Spleen (tissue), 11 donors: ENCODE measurements around the gene GNGT2. TPM values are rescaled to one million over a fixed set of nuclear protein-coding genes. Genes with fewer than 3 reads are reported as not detected.
"Not testable (repeated sequence)": the region's sequence is repeated elsewhere in the genome, so short reads cannot be mapped to it uniquely, and the experiment has no call there.

Source experiments
- DNase-seq: peaks from one replicate; pipeline ENCODE4 v3.0.0-alpha.2; 2020
- H3K27ac ChIP-seq, 8 donors: fragments of 200-600 bp; sonication (generic) in 7 of 8; 1 replicate in 4 of 8; 2 replicates in 4 of 8; pipeline versions ENCODE4 v1.5.0 to v1.8.0; 2016 to 2021; ENCODE audit warnings: inconsistent platforms in 4 of 8, mild to moderate bottlenecking in 4 of 8, moderate library complexity in 1 of 8
- H3K27me3 ChIP-seq, 7 donors: fragments of 200-600 bp; sonication (generic) in 6 of 7; replicated peaks in 1 of 7; 1 replicate in 4 of 7; 2 replicates in 3 of 7; pipeline versions ENCODE4 v1.5.0 to v1.8.0; 2016 to 2021; ENCODE audit warnings: inconsistent platforms in 3 of 7, mild to moderate bottlenecking in 1 of 7
- H3K36me3 ChIP-seq, 6 donors: fragments of 200-600 bp; sonication (generic) in 5 of 6; 1 replicate in 4 of 6; 2 replicates in 2 of 6; pipeline versions ENCODE4 v1.5.0 to v1.8.0; 2016 to 2021; ENCODE audit warnings: inconsistent platforms in 2 of 6
- H3K4me1 ChIP-seq, 6 donors: fragments of 200-600 bp; sonication (generic) in 5 of 6; 1 replicate in 3 of 6; 2 replicates in 3 of 6; pipeline versions ENCODE4 v1.5.0 to v1.8.0; 2016 to 2021; ENCODE audit warnings: inconsistent platforms in 3 of 6
- H3K4me3 ChIP-seq, 8 donors: fragments of 200-600 bp; sonication (generic) in 7 of 8; 1 replicate in 4 of 8; 2 replicates in 4 of 8; pipeline versions ENCODE4 v1.5.0 to v1.8.0; 2016 to 2021; ENCODE audit warnings: inconsistent platforms in 4 of 8, mild to moderate bottlenecking in 4 of 8, moderate library complexity in 2 of 8
- H3K9me3 ChIP-seq, 8 donors: fragments of 200-600 bp; sonication (generic) in 7 of 8; 1 replicate in 4 of 8; 2 replicates in 4 of 8; pipeline versions ENCODE4 v1.5.0 to v1.8.0; 2016 to 2021; ENCODE audit warnings: inconsistent platforms in 4 of 8
- CTCF ChIP-seq, 11 experiments: fragments of 200-600 bp in 7 of 11; fragments of 450-650 bp in 4 of 11; sonication (generic) in 4 of 11; IDR thresholded peaks in 8 of 11; conservative IDR thresholded peaks in 3 of 11; 1 replicate in 7 of 11; 2 replicates in 4 of 11; pipeline versions ENCODE4 v1.4.0 to v1.8.0; 2016 to 2021; ENCODE audit warnings: antibody characterized with exemption in 11 of 11, inconsistent platforms in 4 of 11, mild to moderate bottlenecking in 1 of 11
- POLR2A ChIP-seq, 3 donors: fragments of 450-650 bp; IDR thresholded peaks; one replicate each; pipeline ENCODE4 v1.5.1; 2017; ENCODE audit warnings: antibody characterized with exemption in 3 of 3, mild to moderate bottlenecking in 1 of 3
- POLR2AphosphoS5 ChIP-seq, 3 donors: sonication (generic); formaldehyde crosslinking; IDR thresholded peaks; one replicate each; pipeline ENCODE4 v1.5.1; 2017; ENCODE audit warnings: antibody characterized with exemption in 3 of 3
- WGBS, 5 donors: extraction: QIAGEN DNeasy Blood & Tissue Kit in 3 of 5; methylation state at CpG; one replicate each; pipeline versions ENCODE4 v1.1.5 to v1.1.7; 2013 to 2018; 5-methylcytosine and 5-hydroxymethylcytosine counted together
- intact Hi-C: fragments of 100-400 bp; cut with DNase I; formaldehyde crosslinking; loops from one replicate; pipeline ENCODE4 v1.15.0; 2023; ENCODE audit warnings: low total_unique reads
- polyA plus RNA-seq, 3 donors: library from polyadenylated mRNA; stranded (reverse); fragments of 200-250 nt; gene quantifications; one replicate each; pipeline ENCODE4 v1.2.1, GENCODE V29; 2013
- total RNA-seq, 7 donors: library from RNA; depleted of rRNA in 3 of 7; stranded (reverse); fragments of >200 nt in 3 of 7; fragmentation: NEBNext Ultra II Directional in 4 of 7; extraction: Animal tissue kit (Norgen Biotek cat#: 25700) in 4 of 7; gene quantifications; one replicate each; pipeline versions ENCODE4 v1.1.0 to v1.2.1, GENCODE V29; 2016 to 2021
- donor health status: healthy with polysubstance abuse.
- donor health status: DM: no; HTN: no; CAD: no; lungs with moderate emphysema.
- donor health status: DM: no; HTN: no; CAD: no.
- donor health status: Bipolar disorder and iron deficiency.
- donor health status: healthy.
- donor health status: DM: no; HTN: no; CAD: no.
- donor health status: DM: yes; HTN: yes; CAD: no.

The GNGT2 gene
- total and polyA plus RNA-seq, 10 donors = 17.2 to 42.9 (median 22.6) TPM

- WGBS, 5 donors = 85 to 93% (median 88%) methylated on average over 7 of the region's 7 CpGs; no CpG with 5 or more reads in 1 of the 5 donors
- no peaks in the 10 kb centered on the region for H3K36me3 ChIP-seq
- no peak for DNase-seq
- TF ChIP-seq POLR2A (IDR thresholded peaks at IDR 0.05) = no peak
- TF ChIP-seq CTCF (IDR thresholded peaks at IDR 0.05 in 8 of 11, conservative IDR thresholded peaks at IDR 0.05 in 3 of 11) = no peak
- TF ChIP-seq POLR2AphosphoS5 (IDR thresholded peaks at IDR 0.05) = no peak
- peaks cover 0 to 13% (median 3%) of the 10 kb centered on the region in 6 donors for H3K4me1 ChIP-seq
- no peaks in the 10 kb centered on the region for H3K27me3 ChIP-seq
- H3K27ac ChIP-seq = no peak overlapping the region
- H3K4me3 ChIP-seq = no peak overlapping the region
- intact Hi-C loops = no loop called here
- H3K9me3 ChIP-seq = peaks cover 0 to 26% (median 14%) of the 10 kb centered on the region in 8 donors
These were observed 26.6 kb downstream of the GNGT2 start for GRCh38 chr17:49183801-49184200.

- no peaks in the 10 kb centered on the region for H3K36me3 ChIP-seq
- TF ChIP-seq CTCF (IDR thresholded peaks at IDR 0.05 in 8 of 11, conservative IDR thresholded peaks at IDR 0.05 in 3 of 11) (no peak), POLR2A (IDR thresholded peaks at IDR 0.05) (no peak), POLR2AphosphoS5 (IDR thresholded peaks at IDR 0.05) (no peak)
- no peak overlapping the region for H3K4me3 ChIP-seq
- no peak for DNase-seq
- WGBS, 5 donors = 81 to 94% (median 88%) methylated on average over 4 to 5 of the region's 5 CpGs
- no peaks in the 10 kb centered on the region for H3K27me3 ChIP-seq
- peaks cover 0 to 13% (median 3%) of the 10 kb centered on the region in 6 donors for H3K4me1 ChIP-seq
- intact Hi-C loops = no loop called here
- peaks cover 0 to 30% (median 15%) of the 10 kb centered on the region in 8 donors for H3K9me3 ChIP-seq
- H3K27ac ChIP-seq = no peak overlapping the region
These were observed 27.0 kb downstream of the GNGT2 start for GRCh38 chr17:49183341-49183740.

- TF ChIP-seq CTCF (IDR thresholded peaks at IDR 0.05 in 8 of 11, conservative IDR thresholded peaks at IDR 0.05 in 3 of 11) (no peak), POLR2A (IDR thresholded peaks at IDR 0.05) (no peak), POLR2AphosphoS5 (IDR thresholded peaks at IDR 0.05) (no peak)
- no peaks in the 10 kb centered on the region for H3K27me3 ChIP-seq
- H3K4me3 ChIP-seq = no peak overlapping the region
- peaks cover 0 to 13% (median 3%) of the 10 kb centered on the region in 6 donors for H3K4me1 ChIP-seq
- peaks cover 4 to 49% (median 35%) of the 10 kb centered on the region in 8 donors for H3K9me3 ChIP-seq
- intact Hi-C loops = loop anchor here (2.0 kb wide), 1 partner anchor 46 kb away; no protein-coding TSS in a partner anchor
- DNase-seq = no peak
- WGBS, 5 donors = 73 to 83% (median 79%) methylated on average over 6 of the region's 6 CpGs
- no peak overlapping the region for H3K27ac ChIP-seq
- H3K36me3 ChIP-seq = no peaks in the 10 kb centered on the region
These were observed 29.3 kb downstream of the GNGT2 start for GRCh38 chr17:49180998-49181635.

- 9 to 16% (median 10%) methylated on average over 5 of the region's 5 CpGs for WGBS, 5 donors
These were observed 30.1 kb downstream of the GNGT2 start for GRCh38 chr17:49180303-49180702.

GRCh38 chr17:49175978-49176377 lies 34.4 kb downstream of the GNGT2 start:
- 86 to 92% (median 89%) methylated on average over 11 of the region's 11 CpGs for WGBS, 5 donors
- DNase-seq, H3K4me3 ChIP-seq, H3K36me3 ChIP-seq, H3K27ac ChIP-seq, intact Hi-C loops: not testable (repeated sequence)
- Histone ChIP-seq H3K4me1 (peaks cover 0 to 11% (median 1%) of the 10 kb centered on the region in 6 donors), H3K9me3 (peaks cover 6 to 64% (median 50%) of the 10 kb centered on the region in 8 donors), H3K27me3 (peaks cover 0 to 22% (median 0%) of the 10 kb centered on the region in 7 donors)

More at GRCh38 chr17:49180303-49180702, 30.1 kb downstream of the GNGT2 start:
- Histone ChIP-seq H3K4me1 (peaks cover 0 to 13% (median 3%) of the 10 kb centered on the region in 6 donors), H3K27me3 (no peaks in the 10 kb centered on the region), H3K36me3 (no peaks in the 10 kb centered on the region), H3K4me3 (no peak overlapping the region), H3K27ac (no peak overlapping the region), H3K9me3 (peaks cover 6 to 49% (median 36%) of the 10 kb centered on the region in 8 donors)
- peak; percentile 87 for DNase-seq
- intact Hi-C loops = loop anchor here (2.0 kb wide), 1 partner anchor 46 kb away; no protein-coding TSS in a partner anchor
- TF ChIP-seq CTCF (IDR thresholded peaks at IDR 0.05 in 8 of 11, conservative IDR thresholded peaks at IDR 0.05 in 3 of 11) (peak; percentile 56 to 88 (median 82)), POLR2AphosphoS5 (IDR thresholded peaks at IDR 0.05) (peak in 1 of 3 donors; percentile 39), POLR2A (IDR thresholded peaks at IDR 0.05) (no peak)

- intact Hi-C loops, DNase-seq, H3K4me1 ChIP-seq, H3K27ac ChIP-seq, H3K4me3 ChIP-seq, H3K36me3 ChIP-seq: not testable (repeated sequence)
- H3K9me3 ChIP-seq = peaks cover 0 to 37% (median 23%) of the 10 kb centered on the region in 8 donors
- peaks cover 0 to 75% (median 6%) of the 10 kb centered on the region in 7 donors for H3K27me3 ChIP-seq
- 70 to 82% (median 77%) methylated on average over 3 of the region's 3 CpGs for WGBS, 5 donors
These were observed 39.7 kb downstream of the GNGT2 start for GRCh38 chr17:49170711-49171110.
